WTC11 (cell line): ENCODE data around the gene MAML3. TPM values are rescaled to one million over a fixed set of nuclear protein-coding genes. Genes with fewer than 3 reads are reported as not detected.

Experiments used
- ATAC-seq: fragments of 200-7000 bp; cut with Tn5 transposase; 2 replicates; pipeline ENCODE4 v1.10.0; 2021; ENCODE audit warnings: mild to moderate bottlenecking, moderate library complexity
- Bru-seq: library from RNA; stranded (reverse); fragments of 400-500 nt; gene quantifications from one replicate; lab custom pipeline; 2021; lab: Mats Ljungman, UMichigan
- CTCF ChIA-PET: fragments of 300-600 bp; sonication (Branson Sonifier 250); formaldehyde crosslinking; loops from one replicate; lab custom pipeline; 2021; ENCODE audit warnings: antibody characterized with exemption; lab: Charles Lee
- POLR2A ChIA-PET: fragments of 350-600 bp; sonication (Branson Sonifier 250); formaldehyde crosslinking; loops from one replicate; lab custom pipeline; 2021; ENCODE audit warnings: antibody characterized with exemption; lab: Charles Lee
- DNase-seq: peaks from one replicate; pipeline ENCODE4 v3.0.0; 2021; ENCODE audit warnings: low spot score
- H3K27ac Mint-ChIP-seq: 2 replicates; pipeline ENCODE4 v1.8.0; 2021; ENCODE audit warnings: mixed read lengths
- H3K27me3 Mint-ChIP-seq: 2 replicates; pipeline ENCODE4 v1.8.0; 2021; ENCODE audit warnings: low read depth, mild to moderate bottlenecking, moderate library complexity, mixed read lengths
- H3K36me3 Mint-ChIP-seq: 2 replicates; pipeline ENCODE4 v1.8.0; 2021; ENCODE audit warnings: mixed read lengths
- H3K4me1 Mint-ChIP-seq: 2 replicates; pipeline ENCODE4 v1.8.0; 2022; ENCODE audit warnings: mixed read lengths
- H3K4me3 Mint-ChIP-seq: 2 replicates; pipeline ENCODE4 v1.8.0; 2021; ENCODE audit warnings: mild to moderate bottlenecking, moderate library complexity, mixed read lengths
- H3K9me3 Mint-ChIP-seq: 2 replicates; pipeline ENCODE4 v1.8.0; 2021; ENCODE audit warnings: mixed read lengths
- ATF3 ChIP-seq: sonication (generic); formaldehyde crosslinking; conservative IDR thresholded peaks from 2 replicates; pipeline ENCODE4 v1.8.1; 2022; ENCODE audit warnings: mild to moderate bottlenecking, missing genetic modification reagents
- EMX1 ChIP-seq: fragments of 250-450 bp; sonication (Bioruptor Pico); IDR thresholded peaks from 2 replicates; pipeline ENCODE4 v1.8.0; 2021; ENCODE audit warnings: mild to moderate bottlenecking
- GTF2I ChIP-seq: fragments of 250-450 bp; sonication (Bioruptor Pico); conservative IDR thresholded peaks from 2 replicates; pipeline ENCODE4 v1.4.0; 2021; ENCODE audit warnings: mild to moderate bottlenecking
- HMGA2 ChIP-seq: fragments of 250-450 bp; sonication (Bioruptor Pico); IDR thresholded peaks from 2 replicates; pipeline ENCODE4 v1.4.0; 2021; ENCODE audit warnings: mild to moderate bottlenecking, moderate library complexity
- IRF2 ChIP-seq: sonication (generic); formaldehyde crosslinking; IDR thresholded peaks from 2 replicates; pipeline ENCODE4 v1.8.0; 2022; ENCODE audit warnings: low read depth, missing genetic modification reagents, borderline replicate concordance
- NFATC4 ChIP-seq: fragments of 250-450 bp; sonication (Bioruptor Pico); IDR thresholded peaks from 2 replicates; pipeline ENCODE4 v1.9.0; 2021; ENCODE audit warnings: mild to moderate bottlenecking
- OVOL2 ChIP-seq: fragments of 250-450 bp; sonication (Bioruptor Pico); IDR thresholded peaks from 2 replicates; pipeline ENCODE4 v1.9.0; 2021; ENCODE audit warnings: mild to moderate bottlenecking, borderline replicate concordance
- PRDM15 ChIP-seq: sonication (generic); formaldehyde crosslinking; IDR thresholded peaks from 2 replicates; pipeline ENCODE4 v1.8.0; 2022; ENCODE audit warnings: missing genetic modification reagents
- TCF7 ChIP-seq: sonication (generic); formaldehyde crosslinking; IDR thresholded peaks from 2 replicates; pipeline ENCODE4 v1.8.0; 2022; ENCODE audit warnings: mild to moderate bottlenecking, low read depth, missing genetic modification reagents, moderate library complexity
- USF1 ChIP-seq: sonication (generic); formaldehyde crosslinking; IDR thresholded peaks from 2 replicates; pipeline ENCODE4 v1.8.0; 2022; ENCODE audit warnings: mild to moderate bottlenecking, missing genetic modification reagents
- ZBTB43 ChIP-seq: sonication (generic); formaldehyde crosslinking; IDR thresholded peaks from 2 replicates; pipeline ENCODE4 v1.8.1; 2023; ENCODE audit warnings: mild to moderate bottlenecking, missing genetic modification reagents
- ZNF317 ChIP-seq: sonication (generic); formaldehyde crosslinking; IDR thresholded peaks from 2 replicates; pipeline ENCODE4 v1.8.1; 2023; ENCODE audit warnings: low read depth, mild to moderate bottlenecking, moderate library complexity, missing genetic modification reagents, borderline replicate concordance
- ZNF532 ChIP-seq: fragments of 250-450 bp; sonication (Bioruptor Pico); IDR thresholded peaks from 2 replicates; pipeline ENCODE4 v1.9.0; 2021; ENCODE audit warnings: mild to moderate bottlenecking, borderline replicate concordance
- ZNF671 ChIP-seq: fragments of 250-450 bp; sonication (Bioruptor Pico); IDR thresholded peaks from 2 replicates; pipeline ENCODE4 v1.8.0; 2021; ENCODE audit warnings: mild to moderate bottlenecking
- long read RNA-seq, 3 experiments: library from RNA in 1 of 3; library from capped mRNA in 1 of 3; library from polyadenylated mRNA in 1 of 3; unstranded in 2 of 3; stranded (forward) in 1 of 3; transcript quantifications; one replicate each; pipeline ENCODE4 v2.0.0, GENCODE V29; 2021
- total RNA-seq: library from RNA; stranded (reverse); gene quantifications from 3 replicates; pipeline ENCODE4 v1.2.3, GENCODE V29; 2021
- TF ChIP-seq, protein P1 (sequence below): sonication (generic); formaldehyde crosslinking; IDR thresholded peaks from 2 replicates; pipeline ENCODE4 v1.8.0; 2023; ENCODE audit warnings: missing genetic modification reagents, mild to moderate bottlenecking, borderline replicate concordance
- TF ChIP-seq, protein P2 (sequence below): sonication (generic); formaldehyde crosslinking; IDR thresholded peaks from 2 replicates; pipeline ENCODE4 v1.8.1; 2023; ENCODE audit warnings: mild to moderate bottlenecking, moderate library complexity, missing genetic modification reagents

MAML3 gene
- total RNA-seq = 7.4 to 8.7 TPM (median 7.9 TPM) in 3 replicates
- percentile 66 among the genes with signal in this experiment for Bru-seq, nascent RNA
- long read RNA-seq, experiment 1, full-length matches to known transcripts = 4 of 25 reads
- long read RNA-seq, experiment 1, partial matches to known transcripts = 4 of 25 reads
- long read RNA-seq, experiment 1, other reads (novel, unspliced or antisense) = 17 of 25 reads
- long read RNA-seq, experiment 2, partial matches to known transcripts = 0 of 8 reads
- long read RNA-seq, experiment 2, other reads (novel, unspliced or antisense) = 8 of 8 reads
- long read RNA-seq, experiment 3 = 0 reads

DNA sequence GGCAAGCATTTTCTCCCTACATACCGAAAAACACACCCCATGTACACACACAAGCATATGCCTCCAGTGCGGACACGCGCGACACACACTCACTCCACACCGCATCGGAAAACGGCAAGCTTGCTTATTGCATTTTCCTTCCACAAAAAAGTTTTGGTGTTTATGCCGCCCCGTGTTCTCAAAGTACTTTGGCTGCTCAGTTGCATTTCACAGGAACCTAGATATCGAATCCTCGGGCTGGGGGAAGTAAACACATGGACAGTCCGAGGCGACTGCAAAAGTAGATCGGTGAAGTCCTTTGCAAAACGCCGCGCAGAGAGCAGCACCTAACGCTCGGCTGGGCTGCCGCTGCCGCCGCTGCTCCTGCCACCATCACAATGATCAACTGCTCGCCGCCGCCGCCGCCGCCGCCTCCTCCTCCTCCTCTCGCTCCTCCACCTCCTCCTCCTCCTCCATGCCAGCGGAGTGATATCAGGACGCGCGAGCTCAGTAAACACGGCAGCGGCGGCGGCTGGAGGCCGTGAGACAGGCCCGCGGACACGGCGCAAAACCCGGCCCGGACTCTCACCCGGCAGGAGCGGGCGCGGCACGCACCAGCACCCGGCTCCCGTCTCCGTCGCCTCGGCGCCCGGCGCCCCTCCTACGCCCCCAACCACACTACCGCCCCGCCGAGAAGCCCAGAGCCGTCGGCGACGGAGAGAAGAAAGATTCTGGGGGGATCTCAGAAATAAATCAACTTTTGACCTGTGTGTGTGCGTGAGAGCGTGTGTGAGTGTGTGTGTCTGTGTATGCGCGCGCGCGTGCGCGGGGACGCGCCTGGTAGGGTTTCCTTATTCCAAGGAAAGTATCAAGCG lies at the start of gene MAML3:
Gene MAML3, minus strand, starts transcription at position 467 of the 854 bp plus-strand sequence. CDS start 857 bp downstream, outside the sequence.
- Mint-ChIP-seq H3K27me3 (peaks cover 6% of the 10 kb centered on the region; the same call in 1 of the 2 replicates), H3K9me3 (no peaks in the 10 kb centered on the region), H3K4me1 (peaks cover 13% of the 10 kb centered on the region), H3K4me3 (peak within 1 kb of the TSS; percentile 98), H3K36me3 (no peaks in the 10 kb centered on the region), H3K27ac (peak within 1 kb of the TSS; percentile 88)
- peak; percentile 89 for DNase-seq
- POLR2A ChIA-PET = interaction anchor here (0.7 to 1.0 kb wide), 4 partner anchors 84 to 149 kb away, joined by 3 to 4 read pairs (median 3); no protein-coding TSS in a partner anchor
- CTCF ChIA-PET = interaction anchor here (0.7 to 1.4 kb wide), 4 partner anchors 89 to 141 kb away, joined by 3 to 5 read pairs (median 4); no protein-coding TSS in a partner anchor
- ATAC-seq = peak; percentile 22
- TF ChIP-seq ZNF317 (CRISPR knock-in tag) (no peak), USF1 (CRISPR knock-in tag) (no peak), EMX1 (CRISPR knock-in tag) (no peak), IRF2 (CRISPR knock-in tag) (no peak), TCF7 (CRISPR knock-in tag) (no peak), ZNF671 (no peak), ZNF532 (CRISPR knock-in tag) (no peak), HMGA2 (CRISPR knock-in tag) (no peak), ATF3 (no peak), PRDM15 (CRISPR knock-in tag) (peak; percentile 100), GTF2I (CRISPR knock-in tag) (no peak), OVOL2 (CRISPR knock-in tag) (no peak), NFATC4 (CRISPR knock-in tag) (no peak), ZBTB43 (CRISPR knock-in tag) (peak; percentile 42; the same call in 1 of the 2 replicates)
- TF ChIP-seq, protein P1, sequence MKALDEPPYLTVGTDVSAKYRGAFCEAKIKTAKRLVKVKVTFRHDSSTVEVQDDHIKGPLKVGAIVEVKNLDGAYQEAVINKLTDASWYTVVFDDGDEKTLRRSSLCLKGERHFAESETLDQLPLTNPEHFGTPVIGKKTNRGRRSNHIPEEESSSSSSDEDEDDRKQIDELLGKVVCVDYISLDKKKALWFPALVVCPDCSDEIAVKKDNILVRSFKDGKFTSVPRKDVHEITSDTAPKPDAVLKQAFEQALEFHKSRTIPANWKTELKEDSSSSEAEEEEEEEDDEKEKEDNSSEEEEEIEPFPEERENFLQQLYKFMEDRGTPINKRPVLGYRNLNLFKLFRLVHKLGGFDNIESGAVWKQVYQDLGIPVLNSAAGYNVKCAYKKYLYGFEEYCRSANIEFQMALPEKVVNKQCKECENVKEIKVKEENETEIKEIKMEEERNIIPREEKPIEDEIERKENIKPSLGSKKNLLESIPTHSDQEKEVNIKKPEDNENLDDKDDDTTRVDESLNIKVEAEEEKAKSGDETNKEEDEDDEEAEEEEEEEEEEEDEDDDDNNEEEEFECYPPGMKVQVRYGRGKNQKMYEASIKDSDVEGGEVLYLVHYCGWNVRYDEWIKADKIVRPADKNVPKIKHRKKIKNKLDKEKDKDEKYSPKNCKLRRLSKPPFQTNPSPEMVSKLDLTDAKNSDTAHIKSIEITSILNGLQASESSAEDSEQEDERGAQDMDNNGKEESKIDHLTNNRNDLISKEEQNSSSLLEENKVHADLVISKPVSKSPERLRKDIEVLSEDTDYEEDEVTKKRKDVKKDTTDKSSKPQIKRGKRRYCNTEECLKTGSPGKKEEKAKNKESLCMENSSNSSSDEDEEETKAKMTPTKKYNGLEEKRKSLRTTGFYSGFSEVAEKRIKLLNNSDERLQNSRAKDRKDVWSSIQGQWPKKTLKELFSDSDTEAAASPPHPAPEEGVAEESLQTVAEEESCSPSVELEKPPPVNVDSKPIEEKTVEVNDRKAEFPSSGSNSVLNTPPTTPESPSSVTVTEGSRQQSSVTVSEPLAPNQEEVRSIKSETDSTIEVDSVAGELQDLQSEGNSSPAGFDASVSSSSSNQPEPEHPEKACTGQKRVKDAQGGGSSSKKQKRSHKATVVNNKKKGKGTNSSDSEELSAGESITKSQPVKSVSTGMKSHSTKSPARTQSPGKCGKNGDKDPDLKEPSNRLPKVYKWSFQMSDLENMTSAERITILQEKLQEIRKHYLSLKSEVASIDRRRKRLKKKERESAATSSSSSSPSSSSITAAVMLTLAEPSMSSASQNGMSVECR = peak; percentile 74; the same call in 1 of the 2 replicates
- TF ChIP-seq, protein P2, sequence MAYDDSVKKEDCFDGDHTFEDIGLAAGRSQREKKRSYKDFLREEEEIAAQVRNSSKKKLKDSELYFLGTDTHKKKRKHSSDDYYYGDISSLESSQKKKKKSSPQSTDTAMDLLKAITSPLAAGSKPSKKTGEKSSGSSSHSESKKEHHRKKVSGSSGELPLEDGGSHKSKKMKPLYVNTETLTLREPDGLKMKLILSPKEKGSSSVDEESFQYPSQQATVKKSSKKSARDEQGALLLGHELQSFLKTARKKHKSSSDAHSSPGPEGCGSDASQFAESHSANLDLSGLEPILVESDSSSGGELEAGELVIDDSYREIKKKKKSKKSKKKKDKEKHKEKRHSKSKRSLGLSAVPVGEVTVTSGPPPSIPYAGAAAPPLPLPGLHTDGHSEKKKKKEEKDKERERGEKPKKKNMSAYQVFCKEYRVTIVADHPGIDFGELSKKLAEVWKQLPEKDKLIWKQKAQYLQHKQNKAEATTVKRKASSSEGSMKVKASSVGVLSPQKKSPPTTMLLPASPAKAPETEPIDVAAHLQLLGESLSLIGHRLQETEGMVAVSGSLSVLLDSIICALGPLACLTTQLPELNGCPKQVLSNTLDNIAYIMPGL (CRISPR knock-in tag) = peak; percentile 84; the same call in 1 of the 2 replicates
